ENCODE measurements around the gene TPD52L2.

DNA sequence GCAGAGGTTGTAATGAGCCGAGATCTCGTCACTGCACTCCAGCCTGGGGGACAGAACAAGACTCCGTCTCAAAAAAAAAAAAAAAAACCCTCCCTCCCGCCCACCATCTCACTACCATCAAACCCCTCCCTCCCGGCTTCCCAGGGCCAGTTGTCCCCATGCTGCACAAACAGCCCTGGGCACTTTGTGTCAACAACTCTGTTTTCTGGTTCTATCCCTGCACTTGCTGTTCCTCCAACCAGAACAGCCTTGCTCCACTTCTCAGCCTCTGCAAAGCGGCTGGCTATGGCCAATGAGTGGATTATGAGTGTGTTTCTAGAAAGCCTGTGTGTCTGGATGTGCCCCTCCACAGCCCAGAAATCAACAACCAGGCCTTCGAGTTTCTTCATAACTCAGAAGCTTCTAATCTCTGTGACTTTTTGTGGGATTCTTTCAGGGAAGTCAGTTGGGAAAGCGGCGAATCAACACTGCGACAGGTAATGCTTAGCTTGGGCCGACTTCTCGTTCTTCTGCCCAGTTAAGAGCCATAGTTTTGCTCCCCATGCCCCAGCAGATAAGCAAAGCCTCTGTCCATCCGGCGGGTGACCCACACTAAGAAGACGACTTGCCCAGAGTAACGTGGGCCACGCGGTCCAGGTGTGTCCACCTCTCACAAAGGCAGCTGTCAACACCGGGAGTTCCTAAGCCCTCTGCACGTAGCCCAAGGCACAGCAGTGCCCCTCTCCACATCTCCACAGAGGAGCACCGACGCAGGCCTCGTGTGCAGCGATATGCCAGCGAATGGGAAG is 39.5 kb upstream of the TPD52L2 start:
- TF ChIP-seq POLR2A (IDR thresholded peaks at IDR 0.05; ENCODE audit: low read length): no peak
- no peak for TF ChIP-seq GATA1 (IDR thresholded peaks at IDR 0.05; ENCODE audit: low read depth, low read length)

Data from erythroblast (primary cell).